HepG2 (cell line): ENCODE results near the gene PMM2. TPM values are rescaled to one million over a fixed set of nuclear protein-coding genes. Genes with fewer than 3 reads are reported as not detected.

ENCODE experiments used
- CHD2 ChIP-seq: IDR thresholded peaks from 2 replicates; pipeline ENCODE4 v1.6.1; 2011; ENCODE audit warnings: low read depth, low read length, improper control_type of control experiment
- DR1 ChIP-seq: sonication (generic); formaldehyde crosslinking; IDR thresholded peaks from 2 replicates; pipeline ENCODE4 v1.8.0; 2021; ENCODE audit warnings: mild to moderate bottlenecking, missing genetic modification reagents, inconsistent platforms
- EHMT2 ChIP-seq: fragments of 200-600 bp; sonication (generic); IDR thresholded peaks from 2 replicates; pipeline ENCODE4 v1.7.0; 2017; ENCODE audit warnings: antibody characterized with exemption, low read depth, low read length, borderline replicate concordance
- FOXK1 ChIP-seq: sonication (generic); formaldehyde crosslinking; IDR thresholded peaks from 2 replicates; pipeline ENCODE4 v1.4.0; 2020; ENCODE audit warnings: low read depth, missing genetic modification reagents, borderline replicate concordance
- HES4 ChIP-seq: sonication (generic); formaldehyde crosslinking; IDR thresholded peaks from 2 replicates; pipeline ENCODE4 v1.9.0; 2021; ENCODE audit warnings: mild to moderate bottlenecking, missing genetic modification reagents, borderline replicate concordance
- NONO ChIP-seq, 2 experiments: fragments of 450-650 bp in 1 of 2; sonication (generic) in 1 of 2; formaldehyde crosslinking in 1 of 2; IDR thresholded peaks in 1 of 2; conservative IDR thresholded peaks in 1 of 2; 2 replicates each; pipeline versions ENCODE4 v1.6.1 to v1.8.0; 2017 to 2022; ENCODE audit warnings: mild to moderate bottlenecking in 1 of 2, missing genetic modification reagents in 1 of 2, moderate library complexity in 1 of 2
- NRL ChIP-seq: sonication (generic); formaldehyde crosslinking; IDR thresholded peaks from 2 replicates; pipeline ENCODE4 v1.5.0; 2020; ENCODE audit warnings: missing genetic modification reagents, mild to moderate bottlenecking, moderate library complexity, borderline replicate concordance
- POLR2AphosphoS2 ChIP-seq: IDR thresholded peaks from 2 replicates; pipeline ENCODE4 v1.6.1; 2011; ENCODE audit warnings: low read depth, low read length, improper control_type of control experiment
- POLR2G ChIP-seq: fragments of 200-400 bp; formaldehyde crosslinking; IDR thresholded peaks from 2 replicates; pipeline ENCODE4 v1.6.1; 2018; ENCODE audit warnings: mild to moderate bottlenecking, low read depth, low read length, moderate library complexity
- SAFB2 ChIP-seq: sonication (generic); formaldehyde crosslinking; IDR thresholded peaks from 2 replicates; pipeline ENCODE4 v1.5.1; 2020; ENCODE audit warnings: missing genetic modification reagents, low read depth, mild to moderate bottlenecking, borderline replicate concordance
- SSRP1 ChIP-seq: IDR thresholded peaks from 2 replicates; pipeline ENCODE4 v1.6.1; 2016; ENCODE audit warnings: control low read depth
- TCF7L2 ChIP-seq: IDR thresholded peaks from 2 replicates; pipeline ENCODE4 v1.6.1; 2011; ENCODE audit warnings: mild to moderate bottlenecking, low read depth, low read length, moderate library complexity
- ZNF180 ChIP-seq: sonication (generic); formaldehyde crosslinking; IDR thresholded peaks from 2 replicates; pipeline ENCODE4 v1.4.0; 2020; ENCODE audit warnings: low read depth, missing genetic modification reagents, borderline replicate concordance
- ZNF24 ChIP-seq: fragments of 450-650 bp; IDR thresholded peaks from 2 replicates; pipeline ENCODE4 v1.6.1; 2017; ENCODE audit warnings: antibody characterized with exemption, mild to moderate bottlenecking
- ZNF782 ChIP-seq: sonication (generic); formaldehyde crosslinking; IDR thresholded peaks from 2 replicates; pipeline ENCODE4 v1.4.0; 2020; ENCODE audit warnings: missing genetic modification reagents, mild to moderate bottlenecking, borderline replicate concordance
- ZNF841 ChIP-seq: sonication (generic); formaldehyde crosslinking; IDR thresholded peaks from 2 replicates; pipeline ENCODE4 v1.8.1; 2023; ENCODE audit warnings: missing genetic modification reagents, borderline replicate concordance
- polyA plus RNA-seq, 8 experiments: library from polyadenylated mRNA; depleted of rRNA in 3 of 8; stranded (reverse) in 7 of 8; unstranded in 1 of 8; fragments of >200 nt; fragmentation: Illumina TruSeq in 4 of 8; extraction: Trizol in 4 of 8; gene quantifications; 2 replicates each; pipeline versions ENCODE4 v1.2.1 to v1.2.3, GENCODE V29; 2011 to 2016; ENCODE audit warnings: low read depth in 4 of 8, missing spikeins in 1 of 8, mixed read lengths in 1 of 8; ENCODE audit not compliant: insufficient read depth in 1 of 8
- total RNA-seq, 5 experiments: library from RNA; depleted of rRNA; stranded (reverse); fragments of >200 nt; fragmentation: Illumina TruSeq; extraction: Trizol; gene quantifications; 2 replicates each; pipeline ENCODE4 v1.2.3, GENCODE V29; 2016; ENCODE audit warnings: low read depth in 1 of 5
- TF ChIP-seq, protein P1 (sequence below): IDR thresholded peaks from 2 replicates; pipeline ENCODE4 v1.6.1; 2016; ENCODE audit warnings: mild to moderate bottlenecking, missing biosample characterization, missing genetic modification reagents
- TF ChIP-seq, protein P2 (sequence below): sonication (generic); formaldehyde crosslinking; IDR thresholded peaks from 2 replicates; pipeline ENCODE4 v1.5.0; 2020; ENCODE audit warnings: mild to moderate bottlenecking, missing genetic modification reagents
- TF ChIP-seq, protein P3 (sequence below): sonication (generic); formaldehyde crosslinking; IDR thresholded peaks from 2 replicates; pipeline ENCODE4 v1.5.1; 2020; ENCODE audit warnings: mild to moderate bottlenecking, missing genetic modification reagents, moderate library complexity
- TF ChIP-seq, protein P4 (sequence below): sonication (generic); formaldehyde crosslinking; IDR thresholded peaks from 2 replicates; pipeline ENCODE4 v1.5.0; 2020; ENCODE audit warnings: missing genetic modification reagents, mild to moderate bottlenecking, borderline replicate concordance

Gene PMM2
- total and polyA plus RNA-seq, 2 of the 13 experiments (the other 11 are each of a cell fraction or from before 2014, with no cell fraction given): 52.2 to 93.7 TPM

DNA sequence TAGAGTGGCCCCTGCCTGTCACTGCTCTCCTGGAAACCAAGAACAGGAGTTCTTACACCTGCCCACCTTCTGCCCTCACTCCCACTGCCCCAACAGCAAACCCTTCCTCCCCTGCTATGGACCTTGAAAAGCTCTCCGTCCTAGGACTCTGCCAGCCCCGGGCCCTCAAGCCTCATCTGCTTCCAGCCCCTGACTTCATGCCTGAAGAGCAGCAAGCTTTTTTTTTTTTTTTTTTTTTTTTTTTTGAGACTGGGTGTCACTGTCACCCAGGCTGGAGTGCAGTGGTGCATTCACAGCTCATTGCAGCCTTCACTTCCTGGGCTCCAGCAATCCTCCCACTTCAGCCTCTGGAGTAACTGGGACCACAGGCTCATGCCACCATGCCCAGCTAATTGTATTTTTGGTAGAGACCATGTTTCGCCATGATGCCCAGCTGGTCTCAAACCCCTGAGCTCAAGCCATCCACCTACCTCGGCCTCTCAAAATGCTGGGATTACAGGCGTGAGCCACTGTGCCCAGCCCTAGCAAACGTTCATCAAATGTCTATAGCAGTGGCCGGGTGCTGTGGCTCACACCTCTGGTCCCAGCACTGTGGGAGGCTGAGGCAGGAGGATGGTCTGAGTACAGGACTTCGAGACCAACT is 54.2 kb downstream of the PMM2 start (continued):
- TF ChIP-seq POLR2G (peak; percentile 51; the same call in 1 of the 2 replicates), NONO (IDR thresholded peaks at IDR 0.05) (no peak), NONO (CRISPR knock-in tag; conservative IDR thresholded peaks at IDR 0.05) (0 out of 2 replicates have a peak, but pooled peaks have one; percentile 10), CHD2 (no peak), SSRP1 (CRISPR knock-in tag) (no peak), FOXK1 (no peak), POLR2AphosphoS2 (0 out of 2 replicates have a peak, but pooled peaks have one; percentile 5), DR1 (CRISPR knock-in tag) (no peak), HES4 (no peak), TCF7L2 (no peak), ZNF841 (CRISPR knock-in tag) (no peak), ZNF180 (0 out of 2 replicates have a peak, but pooled peaks have one; percentile 51), ZNF782 (CRISPR knock-in tag) (no peak), ZNF24 (no peak), NRL (CRISPR knock-in tag) (peak; percentile 52; the same call in 1 of the 2 replicates), SAFB2 (CRISPR knock-in tag) (0 out of 2 replicates have a peak, but pooled peaks have one; percentile 30), EHMT2 (no peak)
- TF ChIP-seq, protein P1, sequence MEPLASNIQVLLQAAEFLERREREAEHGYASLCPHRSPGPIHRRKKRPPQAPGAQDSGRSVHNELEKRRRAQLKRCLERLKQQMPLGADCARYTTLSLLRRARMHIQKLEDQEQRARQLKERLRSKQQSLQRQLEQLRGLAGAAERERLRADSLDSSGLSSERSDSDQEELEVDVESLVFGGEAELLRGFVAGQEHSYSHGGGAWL (CRISPR knock-in tag): no peak
- TF ChIP-seq, protein P2, sequence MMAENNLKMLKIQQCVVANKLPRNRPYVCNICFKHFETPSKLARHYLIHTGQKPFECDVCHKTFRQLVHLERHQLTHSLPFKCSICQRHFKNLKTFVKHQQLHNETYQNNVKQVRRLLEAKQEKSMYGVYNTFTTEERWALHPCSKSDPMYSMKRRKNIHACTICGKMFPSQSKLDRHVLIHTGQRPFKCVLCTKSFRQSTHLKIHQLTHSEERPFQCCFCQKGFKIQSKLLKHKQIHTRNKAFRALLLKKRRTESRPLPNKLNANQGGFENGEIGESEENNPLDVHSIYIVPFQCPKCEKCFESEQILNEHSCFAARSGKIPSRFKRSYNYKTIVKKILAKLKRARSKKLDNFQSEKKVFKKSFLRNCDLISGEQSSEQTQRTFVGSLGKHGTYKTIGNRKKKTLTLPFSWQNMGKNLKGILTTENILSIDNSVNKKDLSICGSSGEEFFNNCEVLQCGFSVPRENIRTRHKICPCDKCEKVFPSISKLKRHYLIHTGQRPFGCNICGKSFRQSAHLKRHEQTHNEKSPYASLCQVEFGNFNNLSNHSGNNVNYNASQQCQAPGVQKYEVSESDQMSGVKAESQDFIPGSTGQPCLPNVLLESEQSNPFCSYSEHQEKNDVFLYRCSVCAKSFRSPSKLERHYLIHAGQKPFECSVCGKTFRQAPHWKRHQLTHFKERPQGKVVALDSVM: peak; percentile 28; the same call in 1 of the 2 replicates
- TF ChIP-seq, protein P3, sequence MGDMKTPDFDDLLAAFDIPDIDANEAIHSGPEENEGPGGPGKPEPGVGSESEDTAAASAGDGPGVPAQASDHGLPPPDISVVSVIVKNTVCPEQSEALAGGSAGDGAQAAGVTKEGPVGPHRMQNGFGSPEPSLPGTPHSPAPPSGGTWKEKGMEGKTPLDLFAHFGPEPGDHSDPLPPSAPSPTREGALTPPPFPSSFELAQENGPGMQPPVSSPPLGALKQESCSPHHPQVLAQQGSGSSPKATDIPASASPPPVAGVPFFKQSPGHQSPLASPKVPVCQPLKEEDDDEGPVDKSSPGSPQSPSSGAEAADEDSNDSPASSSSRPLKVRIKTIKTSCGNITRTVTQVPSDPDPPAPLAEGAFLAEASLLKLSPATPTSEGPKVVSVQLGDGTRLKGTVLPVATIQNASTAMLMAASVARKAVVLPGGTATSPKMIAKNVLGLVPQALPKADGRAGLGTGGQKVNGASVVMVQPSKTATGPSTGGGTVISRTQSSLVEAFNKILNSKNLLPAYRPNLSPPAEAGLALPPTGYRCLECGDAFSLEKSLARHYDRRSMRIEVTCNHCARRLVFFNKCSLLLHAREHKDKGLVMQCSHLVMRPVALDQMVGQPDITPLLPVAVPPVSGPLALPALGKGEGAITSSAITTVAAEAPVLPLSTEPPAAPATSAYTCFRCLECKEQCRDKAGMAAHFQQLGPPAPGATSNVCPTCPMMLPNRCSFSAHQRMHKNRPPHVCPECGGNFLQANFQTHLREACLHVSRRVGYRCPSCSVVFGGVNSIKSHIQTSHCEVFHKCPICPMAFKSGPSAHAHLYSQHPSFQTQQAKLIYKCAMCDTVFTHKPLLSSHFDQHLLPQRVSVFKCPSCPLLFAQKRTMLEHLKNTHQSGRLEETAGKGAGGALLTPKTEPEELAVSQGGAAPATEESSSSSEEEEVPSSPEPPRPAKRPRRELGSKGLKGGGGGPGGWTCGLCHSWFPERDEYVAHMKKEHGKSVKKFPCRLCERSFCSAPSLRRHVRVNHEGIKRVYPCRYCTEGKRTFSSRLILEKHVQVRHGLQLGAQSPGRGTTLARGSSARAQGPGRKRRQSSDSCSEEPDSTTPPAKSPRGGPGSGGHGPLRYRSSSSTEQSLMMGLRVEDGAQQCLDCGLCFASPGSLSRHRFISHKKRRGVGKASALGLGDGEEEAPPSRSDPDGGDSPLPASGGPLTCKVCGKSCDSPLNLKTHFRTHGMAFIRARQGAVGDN (CRISPR knock-in tag): peak; percentile 13; the same call in 1 of the 2 replicates
- TF ChIP-seq, protein P4, sequence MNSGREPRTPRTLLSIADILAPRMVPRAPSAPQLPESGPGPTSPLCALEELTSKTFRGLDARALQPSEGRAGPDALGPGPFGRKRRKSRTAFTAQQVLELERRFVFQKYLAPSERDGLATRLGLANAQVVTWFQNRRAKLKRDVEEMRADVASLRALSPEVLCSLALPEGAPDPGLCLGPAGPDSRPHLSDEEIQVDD (CRISPR knock-in tag): no peak
